GM18511 (cell line): ENCODE measurements around the gene OLR1.

Source experiments
- ATAC-seq: cut with Tn5 transposase; IDR thresholded peaks from one replicate; pipeline ENCODE4 v1.9.1; 2021; ENCODE audit warnings: mild to moderate bottlenecking, moderate library complexity; ENCODE audit not compliant: unreplicated experiment

The OLR1 gene

GRCh38 chr12:10110256-10110844 lies 61.6 kb downstream of the OLR1 start:
- no peak for ATAC-seq
